ENCODE data around the gene TOM1L1.

Gene TOM1L1

GRCh38 chr17:55005520-55005919 lies 104.9 kb downstream of the TOM1L1 start:
- no peaks in the 10 kb centered on the region for H3K4me1 Mint-ChIP-seq (ENCODE audit: low read depth)
- no peak overlapping the region for H3K4me3 Mint-ChIP-seq
- H3K27ac Mint-ChIP-seq = no peak overlapping the region
- intact Hi-C loops (cut with micrococcal nuclease) = no loop called here
- H3K36me3 Mint-ChIP-seq (ENCODE audit: low read depth) = no peaks in the 10 kb centered on the region
- H3K9me3 Mint-ChIP-seq = no peaks in the 10 kb centered on the region
- H3K27me3 Mint-ChIP-seq = no peaks in the 10 kb centered on the region

Data from dendritic cell treated with granulocyte-macrophage colony-stimulating factor and Interleukin-4, amounts not matched to agents 40 ng/mL and 50 ng/mL, for 4 days (primary cell).